LNCAP (cell line): ENCODE data around the gene CRTC1.

ENCODE experiments used
- TF ChIP-seq, protein P1 (sequence below): fragments of 450-650 bp; IDR thresholded peaks from 2 replicates; pipeline ENCODE4 v1.5.1; 2017; ENCODE audit warnings: mild to moderate bottlenecking

Gene CRTC1

GRCh38 chr19:18745931-18746330, 62.5 kb downstream of the CRTC1 start:
- TF ChIP-seq, protein P1, sequence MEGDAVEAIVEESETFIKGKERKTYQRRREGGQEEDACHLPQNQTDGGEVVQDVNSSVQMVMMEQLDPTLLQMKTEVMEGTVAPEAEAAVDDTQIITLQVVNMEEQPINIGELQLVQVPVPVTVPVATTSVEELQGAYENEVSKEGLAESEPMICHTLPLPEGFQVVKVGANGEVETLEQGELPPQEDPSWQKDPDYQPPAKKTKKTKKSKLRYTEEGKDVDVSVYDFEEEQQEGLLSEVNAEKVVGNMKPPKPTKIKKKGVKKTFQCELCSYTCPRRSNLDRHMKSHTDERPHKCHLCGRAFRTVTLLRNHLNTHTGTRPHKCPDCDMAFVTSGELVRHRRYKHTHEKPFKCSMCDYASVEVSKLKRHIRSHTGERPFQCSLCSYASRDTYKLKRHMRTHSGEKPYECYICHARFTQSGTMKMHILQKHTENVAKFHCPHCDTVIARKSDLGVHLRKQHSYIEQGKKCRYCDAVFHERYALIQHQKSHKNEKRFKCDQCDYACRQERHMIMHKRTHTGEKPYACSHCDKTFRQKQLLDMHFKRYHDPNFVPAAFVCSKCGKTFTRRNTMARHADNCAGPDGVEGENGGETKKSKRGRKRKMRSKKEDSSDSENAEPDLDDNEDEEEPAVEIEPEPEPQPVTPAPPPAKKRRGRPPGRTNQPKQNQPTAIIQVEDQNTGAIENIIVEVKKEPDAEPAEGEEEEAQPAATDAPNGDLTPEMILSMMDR = no peak

DNA sequence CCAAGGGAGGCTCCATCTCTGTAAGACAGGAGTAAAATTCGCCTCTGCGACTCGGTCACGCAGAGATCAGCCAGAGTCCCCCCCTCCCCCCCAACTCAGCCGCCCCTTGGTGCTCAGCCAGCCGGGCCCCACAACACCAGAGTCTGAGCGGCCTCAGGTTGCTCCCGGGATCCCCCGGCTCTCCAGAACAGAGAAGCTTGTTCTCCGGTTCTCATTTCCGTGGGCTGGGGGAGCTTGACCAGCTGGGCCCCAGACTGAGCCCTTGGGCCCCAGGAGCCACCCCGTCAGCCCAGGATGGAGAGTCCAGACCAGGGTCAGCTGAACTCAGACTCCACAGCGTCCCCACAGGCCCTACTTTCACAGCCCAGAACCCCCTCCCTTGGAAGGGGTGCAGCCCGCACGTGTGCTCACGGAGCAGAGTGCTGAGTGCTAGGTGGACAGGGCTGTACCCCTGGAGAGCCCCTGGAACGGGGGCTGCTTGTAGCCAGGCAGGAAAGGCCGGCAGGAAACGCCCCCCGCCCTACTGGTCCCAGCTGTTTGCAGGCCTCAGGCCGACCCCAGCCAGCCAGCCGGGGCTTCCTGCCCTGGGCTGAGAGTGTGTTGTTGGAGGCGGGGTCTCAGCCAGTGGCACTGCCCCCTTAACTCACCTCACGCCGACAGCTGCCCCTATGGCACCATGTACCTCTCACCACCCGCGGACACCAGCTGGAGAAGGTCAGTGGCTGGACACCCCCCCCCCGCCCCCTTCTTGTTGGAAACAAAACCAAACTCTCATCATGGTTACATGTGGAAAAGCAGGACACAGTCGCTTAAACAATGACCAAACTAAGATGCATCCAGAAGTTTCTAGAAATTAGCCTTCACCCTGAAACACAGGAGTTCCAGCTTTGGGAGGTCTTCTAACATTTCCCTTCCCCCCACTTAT, 63.2 kb downstream of the CRTC1 start:
- TF ChIP-seq, protein P1 = no peak

GRCh38 chr19:18749362-18750231, 66.1 kb downstream of the CRTC1 start:
- TF ChIP-seq, protein P1 = no peak

- TF ChIP-seq, protein P1 = no peak
Measured at GRCh38 chr19:18750295-18750970, 67.0 kb downstream of the CRTC1 start.

GRCh38 chr19:18751571-18751970, 68.1 kb downstream of the CRTC1 start:
- TF ChIP-seq, protein P1 = no peak

DNA sequence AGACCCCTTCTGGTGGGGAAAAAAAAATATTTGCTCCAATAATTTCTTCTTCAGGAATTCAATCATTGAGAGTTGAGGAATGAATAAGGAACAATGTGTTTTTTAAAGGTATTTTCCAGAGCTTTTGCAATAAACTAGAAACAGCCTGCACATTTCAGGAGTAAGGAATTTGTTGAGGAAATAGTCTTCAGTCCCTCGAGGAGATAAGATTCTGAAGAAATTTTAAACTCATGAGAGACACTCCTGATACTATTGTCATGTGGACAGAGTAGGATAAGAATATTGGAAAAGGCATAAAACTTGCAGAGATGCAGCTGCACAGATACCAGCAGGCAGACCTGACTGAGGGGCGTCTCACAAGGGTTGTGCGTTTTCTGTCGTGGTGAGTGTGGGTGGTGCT, 71.0 kb downstream of the CRTC1 start:
- TF ChIP-seq, protein P1 = no peak

GRCh38 chr19:18756896-18757295, 73.4 kb downstream of the CRTC1 start:
- TF ChIP-seq, protein P1 = no peak
